Epithelial cell of prostate (primary cell): ENCODE measurements around the gene TMA7B.
"Not testable (repeated sequence)": the region's sequence is repeated elsewhere in the genome, so short reads cannot be mapped to it uniquely, and the experiment has no call there.

ENCODE experiments used
- DNase-seq: peaks from one replicate; pipeline ENCODE4 v3.0.0-alpha.2; 2011; ENCODE audit warnings: low read depth, low spot score
- H3K27ac ChIP-seq: fragments of 450-650 bp; 2 replicates; pipeline ENCODE4 v1.5.1; 2017; ENCODE audit warnings: mild to moderate bottlenecking

The TMA7B gene

DNA sequence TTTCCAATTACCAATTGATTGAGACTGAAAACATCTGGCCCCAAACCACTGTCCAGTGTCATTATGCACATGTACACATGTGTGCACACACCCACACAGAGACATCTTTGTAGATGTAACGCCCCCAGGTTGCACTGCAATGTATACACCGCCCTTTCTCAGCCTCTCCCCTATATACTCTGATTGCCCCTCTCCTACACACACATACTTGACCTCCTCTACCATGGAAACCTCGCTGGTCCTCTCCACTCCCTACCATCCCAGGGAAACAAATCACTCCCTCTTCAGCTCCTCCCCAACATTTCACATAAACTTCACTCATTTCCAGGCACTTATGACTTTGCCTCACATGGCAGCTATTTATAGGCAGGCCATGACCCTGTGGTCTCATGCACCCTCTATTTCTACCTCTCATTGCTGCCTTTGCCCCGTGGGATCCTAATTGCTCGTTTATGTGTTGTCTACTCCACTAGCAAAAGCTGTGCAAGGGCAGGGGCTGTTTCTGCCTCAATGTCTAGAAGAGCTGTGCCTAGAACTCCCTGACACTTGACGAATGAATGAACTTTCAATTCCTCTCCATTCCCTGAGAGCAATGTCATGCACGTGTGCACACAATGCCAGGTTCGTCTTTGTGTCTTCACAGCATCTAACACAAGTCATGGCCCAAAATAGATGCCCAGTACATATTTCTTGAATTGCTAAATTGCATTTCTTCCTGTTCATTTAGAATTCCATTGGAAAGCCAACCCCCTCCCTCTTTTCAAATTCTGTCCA is 10.0 kb upstream of the TMA7B start:
- DNase-seq: no peak
- H3K27ac ChIP-seq: no peak overlapping the region

DNA sequence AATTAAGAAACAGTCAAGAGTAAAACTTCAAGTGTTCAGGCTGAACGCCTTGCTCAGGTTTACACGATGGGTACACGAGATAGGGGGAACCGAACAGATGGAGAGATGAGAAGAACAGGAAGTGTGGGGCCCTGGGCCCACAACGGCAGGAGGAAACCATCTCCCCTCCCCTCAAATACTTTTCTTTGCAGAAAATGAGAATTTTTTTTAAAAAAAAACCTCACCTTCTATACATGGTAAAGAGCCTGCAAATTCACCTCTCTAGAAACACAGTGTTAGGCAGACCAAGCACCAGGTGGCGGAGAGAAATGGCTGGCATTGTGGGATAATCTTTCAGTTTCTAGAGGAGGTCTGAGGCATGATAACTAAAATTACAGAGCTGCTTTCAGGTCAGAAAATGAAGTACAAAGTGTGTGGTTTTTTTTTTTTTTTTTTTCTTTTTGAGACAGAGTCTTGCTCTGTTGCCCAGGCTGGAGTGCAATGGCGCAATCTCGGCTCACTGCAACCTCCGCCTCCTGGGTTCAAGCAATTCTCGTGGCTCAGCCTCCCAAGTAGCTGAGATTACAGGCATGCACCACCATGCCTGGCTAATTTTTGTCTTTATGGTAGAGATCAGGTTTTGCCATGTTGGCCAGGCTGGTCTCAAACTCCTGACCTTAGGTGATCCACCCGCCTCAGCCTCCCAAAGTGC is 8.4 kb upstream of the TMA7B start:
- H3K27ac ChIP-seq, DNase-seq: not testable (repeated sequence)

DNA sequence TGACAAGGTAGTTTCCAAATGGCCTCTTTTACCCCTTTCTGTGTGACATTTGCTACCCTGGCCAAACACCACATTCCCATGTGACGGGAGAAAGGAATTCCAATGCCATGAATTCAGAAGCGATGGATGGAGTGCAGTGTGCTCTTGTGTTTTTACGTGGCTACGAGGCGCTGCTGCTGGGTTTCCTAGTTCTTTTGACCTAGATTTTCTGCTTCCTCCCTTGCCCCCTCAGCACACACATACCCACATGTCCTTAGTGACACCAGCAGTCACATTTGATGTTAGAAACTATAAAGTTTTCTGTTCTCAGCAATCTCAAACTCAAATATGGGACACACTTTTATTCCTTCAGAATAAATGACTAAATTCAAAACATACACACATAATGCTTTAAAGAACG is 7.8 kb upstream of the TMA7B start:
- no peak overlapping the region for H3K27ac ChIP-seq

DNA sequence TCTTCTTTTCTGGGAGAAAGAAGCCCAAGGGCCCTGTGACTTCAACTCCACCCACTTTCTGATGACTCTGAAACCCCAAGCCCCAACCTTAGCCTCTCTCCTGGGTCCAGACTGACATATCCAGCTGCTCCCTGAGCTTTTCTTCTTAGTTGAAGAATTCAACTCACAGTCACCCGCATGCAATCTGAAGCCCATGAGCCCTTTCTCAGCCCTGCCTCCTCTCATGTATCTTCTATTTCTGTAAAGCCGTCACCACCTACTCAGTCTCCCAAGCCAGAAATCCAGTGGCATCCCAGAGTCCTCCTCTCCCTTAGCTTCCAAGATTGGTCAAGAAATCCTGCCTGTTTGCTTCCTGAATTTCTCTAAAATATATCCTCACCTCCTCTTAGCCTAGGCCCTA is 7.1 kb upstream of the TMA7B start:
- DNase-seq: no peak
- no peak overlapping the region for H3K27ac ChIP-seq

More for the DNA sequence above, 7.8 kb upstream of the TMA7B start:
- DNase-seq: no peak

DNA sequence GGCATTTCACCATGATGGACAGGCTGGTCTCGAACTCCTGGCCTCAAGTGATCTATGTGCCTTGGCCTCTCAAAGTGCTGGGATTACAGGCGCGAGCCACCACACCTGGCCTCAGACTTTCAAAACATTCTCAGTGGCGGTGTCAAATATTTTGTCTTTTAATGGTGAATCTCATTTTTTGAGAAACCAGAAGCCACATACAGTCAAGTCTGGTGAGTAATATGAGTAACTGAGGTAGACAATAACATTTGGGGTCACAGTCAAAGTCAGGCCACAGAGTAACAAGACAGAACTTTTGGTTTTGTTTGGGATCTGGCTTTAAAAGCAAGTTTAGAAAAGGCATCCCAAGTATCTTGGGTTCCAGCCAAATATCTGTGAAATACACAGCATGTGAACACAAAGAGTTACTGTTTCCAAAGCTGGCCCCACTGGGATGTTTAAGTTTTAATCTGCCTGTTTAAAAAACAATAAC is 5.6 kb upstream of the TMA7B start:
- no peak for DNase-seq
- H3K27ac ChIP-seq: no peak overlapping the region

DNA sequence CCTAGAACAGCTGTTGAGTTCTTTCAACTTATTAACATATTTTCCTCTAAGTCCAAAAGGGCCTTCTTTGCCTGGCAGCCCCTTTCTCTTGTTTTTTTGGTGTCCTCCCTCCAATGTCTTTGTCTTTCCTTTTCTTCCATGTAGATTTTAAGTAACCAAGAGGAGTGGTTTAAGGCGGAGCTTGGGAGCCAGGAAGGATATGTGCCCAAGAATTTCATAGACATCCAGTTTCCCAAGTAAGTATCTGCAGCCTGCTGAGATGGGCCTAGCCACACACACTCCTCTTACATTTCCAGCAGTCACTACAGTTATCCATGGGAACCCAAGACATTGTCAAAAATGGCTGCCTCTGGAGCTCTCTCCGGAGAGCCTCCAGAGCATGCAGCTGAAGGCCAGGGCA is 4.5 kb upstream of the TMA7B start:
- no peak for DNase-seq
- no peak overlapping the region for H3K27ac ChIP-seq

DNA sequence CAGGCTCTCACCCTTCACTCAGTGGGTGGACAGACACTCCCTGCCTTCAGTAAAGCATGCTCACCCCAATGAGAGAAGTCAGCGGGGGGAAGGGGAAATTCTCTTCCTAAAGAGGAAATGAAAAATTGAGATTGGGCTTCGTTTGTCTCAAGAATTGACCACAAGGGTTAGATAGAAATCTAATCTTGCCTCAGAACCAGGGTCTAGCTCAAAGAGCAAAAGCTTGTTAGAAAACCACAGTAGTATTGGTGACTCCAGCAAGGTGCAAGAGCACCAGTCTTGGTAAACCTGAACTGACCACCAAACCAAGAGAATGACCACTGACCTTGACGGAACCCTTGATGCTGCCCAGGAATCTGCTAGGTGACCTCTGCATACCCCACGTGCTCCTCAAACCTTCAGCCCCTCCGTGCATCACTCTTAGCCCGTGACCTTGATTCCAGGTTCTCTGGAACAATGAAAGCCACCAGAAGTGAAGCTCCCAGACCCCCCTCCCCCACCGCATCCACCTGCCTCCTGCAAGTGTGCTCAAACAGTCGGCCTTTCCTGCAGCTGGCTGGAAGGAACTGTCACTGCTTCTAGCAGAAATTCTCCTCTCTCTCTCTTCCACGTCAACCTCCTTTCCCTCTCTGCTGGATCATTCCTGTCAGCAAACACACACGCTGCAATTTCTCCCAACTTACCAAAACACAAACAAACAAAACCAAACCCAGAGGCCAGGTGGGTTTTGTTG is 3.1 kb upstream of the TMA7B start:
- H3K27ac ChIP-seq: no peak overlapping the region
- DNase-seq: no peak

DNA sequence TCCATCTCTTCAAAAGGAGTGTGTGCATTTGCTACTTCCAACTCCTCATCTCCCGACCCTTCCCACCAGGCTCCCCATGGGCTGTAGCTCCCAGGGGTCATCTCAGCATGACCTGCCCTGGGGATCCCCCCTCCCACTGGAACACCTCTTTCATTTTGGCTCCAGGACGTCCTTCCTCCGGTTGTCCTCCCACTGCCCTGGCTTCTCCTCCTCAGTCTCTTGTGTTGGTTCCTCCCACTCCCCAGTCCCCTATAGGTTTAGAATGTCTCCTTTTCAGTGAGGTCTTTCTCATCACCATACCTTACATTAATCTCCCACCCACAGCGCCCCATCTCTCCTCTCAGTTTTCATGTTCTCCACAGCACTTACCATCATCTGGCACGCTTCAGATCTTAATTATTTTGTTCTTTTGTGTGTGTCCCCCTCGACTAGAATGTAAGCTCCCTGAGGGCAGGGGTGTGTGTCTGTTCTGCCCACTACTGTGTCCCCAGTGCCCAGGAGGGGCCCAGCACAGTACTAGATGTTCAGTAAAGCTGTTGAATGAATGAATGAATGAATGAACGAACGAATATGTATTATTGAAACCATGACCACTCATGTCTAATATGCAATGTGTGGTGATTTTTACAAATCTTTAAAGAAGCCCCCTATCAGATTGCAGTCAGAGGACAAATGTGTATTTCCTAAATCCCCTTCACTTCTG is 2.0 kb upstream of the TMA7B start:
- DNase-seq: no peak
- H3K27ac ChIP-seq: no peak overlapping the region

DNA sequence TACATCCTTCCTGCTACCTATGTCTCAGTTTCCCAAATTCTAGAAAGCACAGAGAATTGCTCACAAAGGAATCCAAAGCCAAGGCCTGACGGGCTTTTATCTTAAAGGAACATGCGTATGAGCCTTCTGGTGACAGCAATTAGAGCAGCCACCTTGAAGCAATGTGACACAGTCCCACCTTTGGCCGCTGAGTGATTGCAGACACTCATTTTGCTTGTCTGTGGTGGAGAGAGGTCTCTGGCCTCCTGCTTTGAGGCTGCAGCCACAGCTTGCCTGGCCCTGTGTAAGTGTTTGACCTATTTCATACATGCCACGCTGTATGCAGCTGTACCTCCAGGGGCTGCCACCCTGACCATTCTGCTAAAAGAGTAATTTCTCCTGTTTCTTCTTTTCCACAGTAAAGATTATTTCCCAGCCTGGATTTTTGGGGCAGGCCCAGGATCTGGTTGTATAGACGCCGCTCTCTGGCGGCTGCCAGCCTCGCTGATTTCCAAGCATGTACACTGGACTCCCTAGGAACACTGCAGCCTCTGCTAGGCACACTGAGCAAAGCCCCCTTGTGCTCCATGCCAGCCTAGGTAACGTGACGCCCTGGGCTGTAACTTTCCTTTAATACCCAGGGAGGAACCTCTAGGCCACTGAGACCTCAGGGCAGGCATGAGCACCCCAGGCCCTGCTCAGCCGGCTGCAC is 1.1 kb upstream of the TMA7B start:
- no peak for DNase-seq
- no peak overlapping the region for H3K27ac ChIP-seq

DNA sequence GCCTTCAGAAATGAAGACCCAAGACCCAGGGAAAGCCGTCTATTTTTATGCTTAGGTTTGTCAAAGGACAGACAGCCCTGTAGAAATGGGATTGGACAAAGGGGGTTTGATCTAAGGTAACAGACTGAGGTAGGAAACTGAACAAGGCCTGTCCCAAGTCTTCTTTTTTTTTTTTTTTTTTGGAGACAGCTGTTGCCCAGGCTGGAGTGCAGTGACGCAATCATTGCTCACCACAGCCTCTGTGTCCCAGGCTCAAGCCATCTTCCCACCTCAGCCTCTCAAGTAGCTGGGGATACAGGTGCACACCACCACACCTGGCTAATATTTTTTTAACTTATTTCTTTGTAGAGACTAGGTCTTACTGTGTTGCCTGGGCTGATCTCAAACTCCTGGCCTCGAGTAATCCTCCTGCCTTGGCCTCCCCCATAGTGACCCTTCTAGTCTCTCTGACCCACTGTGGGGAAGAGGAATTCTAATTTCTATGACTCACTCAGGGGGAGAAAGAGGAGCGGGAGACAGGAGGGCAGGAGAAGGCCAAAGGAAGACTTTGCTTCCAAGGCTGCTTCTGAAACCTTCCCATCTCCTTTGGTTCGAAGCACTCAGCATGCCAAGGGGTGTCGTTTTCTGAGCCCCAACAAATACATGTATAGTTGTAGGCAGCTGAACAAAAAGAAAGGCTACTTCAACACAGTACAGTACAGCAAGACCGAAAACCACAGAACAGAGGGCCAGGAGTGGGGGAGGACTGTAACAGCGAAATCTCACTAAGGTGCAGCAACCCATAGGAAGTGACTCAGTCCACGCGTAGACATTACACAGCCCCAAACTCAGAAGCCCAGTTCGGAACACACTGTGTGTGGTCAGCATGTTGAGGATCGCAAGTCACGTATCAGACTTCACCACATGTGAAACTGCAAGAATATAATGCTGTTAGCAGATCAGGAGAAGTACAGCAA is 872 bp downstream of the TMA7B start:
- peak overlapping the region; percentile 37 for H3K27ac ChIP-seq
- no peak for DNase-seq

DNA sequence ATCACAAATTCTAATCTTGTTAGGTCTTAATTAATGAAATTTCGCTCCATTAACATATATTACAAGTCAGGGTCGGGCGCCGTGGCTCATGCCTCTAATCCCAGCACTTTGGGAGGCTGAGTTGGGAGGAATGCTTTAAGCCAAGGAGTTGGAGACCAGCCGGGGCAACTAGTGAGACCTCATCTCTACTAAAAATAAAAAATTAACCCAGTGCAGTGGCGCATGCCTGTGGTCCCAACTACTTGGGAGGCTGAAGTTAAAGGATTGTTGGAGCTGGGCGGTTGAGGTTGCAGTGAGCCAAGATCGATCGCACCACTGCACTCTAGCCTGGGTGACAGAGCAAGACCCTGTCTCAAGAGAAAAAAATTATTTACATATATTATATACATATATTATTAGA is 1.9 kb downstream of the TMA7B start:
- peak overlapping the region; percentile 37 for H3K27ac ChIP-seq
- no peak for DNase-seq

DNA sequence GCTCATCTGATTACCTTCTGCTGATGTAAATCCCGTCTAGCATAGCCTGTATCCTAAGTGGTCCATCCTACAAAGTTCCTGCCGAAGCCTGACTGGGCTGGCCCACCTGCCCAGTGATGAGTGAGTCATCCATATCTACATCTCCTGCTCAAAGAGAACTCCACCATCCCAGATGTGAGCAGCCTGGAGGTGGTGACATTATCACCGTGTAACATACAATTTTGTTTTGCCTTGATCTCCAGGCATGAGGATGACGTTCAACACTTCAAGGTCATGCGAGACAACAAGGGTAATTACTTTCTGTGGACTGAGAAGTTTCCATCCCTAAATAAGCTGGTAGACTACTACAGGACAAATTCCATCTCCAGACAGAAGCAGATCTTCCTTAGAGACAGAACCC is 5.6 kb downstream of the TMA7B start:
- H3K27ac ChIP-seq: no peak overlapping the region
- no peak for DNase-seq

DNA sequence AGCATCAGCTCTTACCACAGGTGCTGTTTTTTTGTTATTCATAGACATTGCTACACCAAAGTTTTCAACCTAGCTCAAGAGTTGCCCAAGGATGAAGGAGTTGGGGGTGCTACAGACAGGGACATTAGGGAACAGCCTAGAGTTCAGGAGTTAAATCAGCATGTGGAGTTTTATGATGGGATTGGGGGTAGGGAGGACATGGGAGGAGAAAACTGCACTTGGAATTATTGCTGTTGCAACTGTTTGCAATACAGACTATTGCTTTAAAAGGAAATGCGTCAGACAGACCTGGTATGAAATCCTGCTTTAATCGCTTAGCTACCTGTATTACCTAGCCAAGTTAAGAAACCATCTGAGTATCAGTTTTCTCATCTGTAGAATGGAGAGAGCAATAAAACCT is 6.3 kb downstream of the TMA7B start:
- peak overlapping the region; percentile 61 for H3K27ac ChIP-seq
- DNase-seq: no peak

DNA sequence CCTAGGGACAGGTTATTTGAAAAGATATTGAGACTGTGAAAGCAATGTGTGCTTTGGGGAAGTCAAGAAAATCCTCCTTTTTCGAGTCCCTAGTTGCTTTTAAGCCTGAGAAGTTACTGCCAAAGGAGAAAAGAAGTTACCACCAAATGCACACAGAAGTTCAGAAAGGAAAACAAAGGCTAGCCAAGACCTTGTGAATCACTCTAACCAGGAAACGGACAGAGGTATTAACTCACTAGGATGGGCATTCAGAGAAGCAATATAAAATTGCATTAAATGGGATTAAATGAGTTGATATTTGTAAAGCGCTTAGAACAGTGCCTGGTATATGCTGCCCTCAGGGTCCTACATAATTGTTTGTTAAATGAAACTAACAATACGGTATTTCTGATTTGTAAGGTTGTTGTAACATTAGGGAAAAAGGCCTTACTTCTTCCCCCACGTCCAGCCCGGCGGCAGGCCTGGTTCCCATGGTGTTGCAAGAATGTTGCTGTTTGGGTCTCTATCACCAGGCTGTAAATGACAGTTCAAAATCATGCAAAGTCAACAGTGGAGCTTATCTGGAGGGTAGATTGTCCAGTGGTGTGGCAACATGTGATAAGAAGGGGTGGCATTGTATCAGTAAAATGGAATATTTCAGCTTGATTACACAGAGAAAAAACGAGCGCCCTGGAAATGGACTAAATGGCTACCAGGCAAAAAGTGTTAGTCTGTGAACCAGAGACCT is 7.1 kb downstream of the TMA7B start:
- DNase-seq: no peak
- peak overlapping the region; percentile 61 for H3K27ac ChIP-seq

DNA sequence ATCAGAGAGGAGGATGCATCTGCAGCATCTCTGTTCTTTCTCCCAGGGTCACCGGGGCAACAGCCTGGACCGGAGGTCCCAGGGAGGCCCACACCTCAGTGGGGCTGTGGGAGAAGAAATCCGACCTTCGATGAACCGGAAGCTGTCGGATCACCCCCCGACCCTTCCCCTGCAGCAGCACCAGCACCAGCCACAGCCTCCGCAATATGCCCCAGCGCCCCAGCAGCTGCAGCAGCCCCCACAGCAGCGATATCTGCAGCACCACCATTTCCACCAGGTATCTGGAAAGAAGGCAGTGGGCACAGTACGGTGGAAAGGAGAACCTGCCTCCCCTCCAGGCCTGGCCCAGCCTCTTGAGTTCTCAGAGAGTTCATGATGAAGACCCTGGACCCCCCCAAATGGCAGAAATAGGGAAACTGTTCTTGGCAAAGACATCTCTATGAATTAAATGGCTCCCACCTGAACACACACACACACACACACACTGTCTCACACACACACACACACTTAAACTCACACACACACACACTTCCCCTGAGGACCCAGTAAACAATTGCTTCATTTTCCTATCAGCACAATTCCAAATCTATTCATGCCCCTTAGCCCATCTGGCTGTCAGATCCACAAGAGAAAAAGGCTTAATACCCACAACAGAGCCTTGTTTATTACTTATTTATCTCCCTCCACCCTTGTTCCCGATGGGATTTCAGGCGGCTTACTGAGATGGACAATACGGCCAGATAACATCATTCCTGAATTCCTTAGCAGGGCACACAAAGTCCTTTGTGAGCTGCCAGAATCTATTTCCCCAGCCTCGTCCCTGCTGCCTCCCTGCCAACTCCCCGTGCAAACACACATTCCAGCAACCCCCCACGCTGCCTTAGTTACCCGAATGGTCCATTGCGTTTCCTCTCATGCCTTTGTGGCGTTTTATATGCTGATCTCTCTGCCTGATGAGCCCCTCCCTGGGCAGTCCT is 8.1 kb downstream of the TMA7B start:
- no peak for DNase-seq
- H3K27ac ChIP-seq: no peak overlapping the region

DNA sequence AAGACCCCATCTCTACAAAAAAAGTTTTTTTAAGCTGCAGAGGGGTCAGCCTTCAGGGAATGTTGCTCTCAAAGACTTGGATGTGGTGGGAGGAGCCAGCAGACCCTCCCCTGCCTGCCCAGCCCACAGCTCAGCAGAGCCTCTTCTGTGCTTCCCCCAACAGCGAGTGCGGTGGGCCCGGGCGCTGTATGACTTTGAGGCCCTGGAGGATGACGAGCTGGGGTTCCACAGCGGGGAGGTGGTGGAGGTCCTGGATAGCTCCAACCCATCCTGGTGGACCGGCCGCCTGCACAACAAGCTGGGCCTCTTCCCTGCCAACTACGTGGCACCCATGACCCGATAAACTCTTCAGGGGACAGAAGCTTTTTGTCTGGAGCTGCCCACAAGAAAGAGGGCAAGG is 10.5 kb downstream of the TMA7B start:
- H3K27ac ChIP-seq: no peak overlapping the region
- DNase-seq: no peak

DNA sequence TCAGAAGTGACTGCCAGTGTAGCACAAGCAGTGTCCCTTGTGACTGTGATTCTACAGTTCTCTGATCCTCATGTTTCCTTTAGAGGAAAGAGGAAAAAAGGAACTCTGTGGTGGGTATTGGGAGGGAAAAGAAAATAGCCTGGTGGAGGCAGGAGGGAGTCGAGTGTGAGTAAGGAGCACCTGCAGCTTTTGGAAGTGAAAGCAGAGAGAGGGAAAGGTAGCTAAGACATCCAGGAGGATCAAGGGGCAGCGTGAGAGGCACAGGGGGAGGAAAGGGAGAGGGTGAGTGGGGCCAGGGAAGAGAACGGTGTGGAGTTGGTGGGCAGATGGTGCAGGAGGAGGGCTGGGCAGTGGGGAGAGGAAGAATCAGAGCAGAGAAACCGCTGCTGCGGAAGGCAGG is 12.4 kb downstream of the TMA7B start:
- no peak overlapping the region for H3K27ac ChIP-seq
- no peak for DNase-seq
